ENCODE results near the gene PPP1R9A.

DNA sequence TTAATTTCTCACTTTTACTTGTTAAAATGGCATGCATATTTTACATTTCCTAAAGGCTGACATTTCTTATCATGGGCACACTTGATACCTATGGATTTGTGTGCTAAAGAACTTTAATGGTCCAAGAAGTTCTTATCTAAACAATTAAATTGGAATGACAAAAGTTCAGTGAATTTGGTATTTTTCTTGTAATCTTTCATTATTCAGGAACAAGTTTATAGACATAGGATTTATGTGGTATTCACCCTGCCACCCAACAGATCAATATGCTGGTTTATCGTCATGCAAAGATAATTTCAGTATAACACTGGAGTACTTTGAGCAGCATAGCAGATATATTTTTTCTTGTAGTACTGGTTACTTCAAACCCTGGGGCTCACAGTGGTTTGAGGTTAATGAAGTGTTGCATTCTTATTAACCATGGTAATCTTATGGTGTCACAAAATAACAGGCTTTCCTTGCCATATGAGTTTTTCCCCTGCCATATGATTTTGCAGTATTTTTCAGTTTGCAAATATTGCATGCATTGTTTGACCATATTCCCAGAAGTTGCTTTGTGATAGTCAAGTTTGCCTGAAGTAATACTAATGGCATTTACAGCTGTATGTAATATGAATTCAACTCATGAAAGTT is 148.8 kb downstream of the PPP1R9A start:
- TF ChIP-seq, protein P1, sequence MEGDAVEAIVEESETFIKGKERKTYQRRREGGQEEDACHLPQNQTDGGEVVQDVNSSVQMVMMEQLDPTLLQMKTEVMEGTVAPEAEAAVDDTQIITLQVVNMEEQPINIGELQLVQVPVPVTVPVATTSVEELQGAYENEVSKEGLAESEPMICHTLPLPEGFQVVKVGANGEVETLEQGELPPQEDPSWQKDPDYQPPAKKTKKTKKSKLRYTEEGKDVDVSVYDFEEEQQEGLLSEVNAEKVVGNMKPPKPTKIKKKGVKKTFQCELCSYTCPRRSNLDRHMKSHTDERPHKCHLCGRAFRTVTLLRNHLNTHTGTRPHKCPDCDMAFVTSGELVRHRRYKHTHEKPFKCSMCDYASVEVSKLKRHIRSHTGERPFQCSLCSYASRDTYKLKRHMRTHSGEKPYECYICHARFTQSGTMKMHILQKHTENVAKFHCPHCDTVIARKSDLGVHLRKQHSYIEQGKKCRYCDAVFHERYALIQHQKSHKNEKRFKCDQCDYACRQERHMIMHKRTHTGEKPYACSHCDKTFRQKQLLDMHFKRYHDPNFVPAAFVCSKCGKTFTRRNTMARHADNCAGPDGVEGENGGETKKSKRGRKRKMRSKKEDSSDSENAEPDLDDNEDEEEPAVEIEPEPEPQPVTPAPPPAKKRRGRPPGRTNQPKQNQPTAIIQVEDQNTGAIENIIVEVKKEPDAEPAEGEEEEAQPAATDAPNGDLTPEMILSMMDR (IDR thresholded peaks at IDR 0.05; ENCODE audit: borderline replicate concordance, extremely low read depth, low read length, poor library complexity, severe bottlenecking) = no peak
- no peak for TF ChIP-seq EZH2 (IDR thresholded peaks at IDR 0.05; ENCODE audit: borderline replicate concordance, low read depth, low read length, severe bottlenecking)
